HepG2 (cell line): Measurements from ENCODE around the gene TEX29. TPM values are rescaled to one million over a fixed set of nuclear protein-coding genes. Genes with fewer than 3 reads are reported as not detected.

Experiments used
- ATAC-seq: fragments of 200-7000 bp; cut with Tn5 transposase; 3 replicates; pipeline ENCODE4 v1.9.1; 2020; ENCODE audit warnings: mild to moderate bottlenecking, moderate library complexity
- BruUV-seq: library from RNA; stranded (reverse); fragments of 400-500 nt; replicated peaks from 2 replicates; lab custom pipeline; 2021; lab: Mats Ljungman, UMichigan
- CTCF ChIA-PET: fragments of 300-600 bp; formaldehyde crosslinking; extraction: SDS; loops from one replicate; lab custom pipeline; 2021; ENCODE audit warnings: low total read pairs, inconsistent platforms, low intra/inter-chr PET ratio; lab: Yijun Ruan, JAX
- POLR2A ChIA-PET: fragments of 350-600 bp; sonication (Branson Sonifier 250); formaldehyde crosslinking; loops from one replicate; lab custom pipeline; 2020; ENCODE audit warnings: antibody characterized with exemption, inconsistent platforms; lab: Yijun Ruan, JAX
- DNase-seq: peaks from one replicate; pipeline ENCODE4 v3.0.0-alpha.2; 2015; ENCODE audit warnings: low spot score
- FAIRE-seq: peaks from 3 replicates; lab custom pipeline; 2011; peaks lifted over from hg19 to GRCh38; lab: Jason Lieb, UNC
- H2AFZ ChIP-seq: one replicate; pipeline ENCODE4 v1.6.1; 2011; ENCODE audit warnings: low read length, inconsistent platforms
- H3K27ac ChIP-seq: fragments of 300-600 bp; 3 replicates; pipeline ENCODE4 v1.8.0; 2011; ENCODE audit warnings: mixed run types, mild to moderate bottlenecking, mixed read lengths, low read length, inconsistent platforms; ENCODE audit not compliant: insufficient read depth; ENCODE audit errors: extremely low read length
- H3K27me3 ChIP-seq, 2 experiments: fragments of 200-600 bp in 1 of 2; 2 replicates in 1 of 2; 3 replicates in 1 of 2; pipeline versions ENCODE4 v1.6.0 to v1.8.0; 2011; ENCODE audit warnings: low read length in 2 of 2, mild to moderate bottlenecking in 2 of 2, moderate library complexity in 2 of 2, inconsistent platforms in 1 of 2; ENCODE audit not compliant: insufficient read depth in 2 of 2, control insufficient read depth in 1 of 2
- H3K36me3 ChIP-seq, 2 experiments: fragments of 200-600 bp in 1 of 2; replicated peaks in 1 of 2; 2 replicates in 1 of 2; 3 replicates in 1 of 2; pipeline versions ENCODE4 v1.5.1 to v1.8.0; 2011; ENCODE audit warnings: low read length in 2 of 2, inconsistent platforms in 1 of 2; ENCODE audit not compliant: insufficient read depth in 2 of 2, control insufficient read depth in 1 of 2
- H3K4me1 ChIP-seq: 2 replicates; pipeline ENCODE4 v1.5.1; 2012; ENCODE audit warnings: low read length, inconsistent platforms; ENCODE audit not compliant: insufficient read depth
- H3K4me2 ChIP-seq: 2 replicates; pipeline ENCODE4 v1.6.0; 2011; ENCODE audit warnings: low read depth, low read length, inconsistent platforms
- H3K4me3 ChIP-seq, 3 experiments: fragments of 200-600 bp in 1 of 3; sonication (generic), shearing (Covaris generic) in 1 of 3; replicated peaks in 1 of 3; 2 replicates each; pipeline ENCODE4 v1.5.1; 2011 to 2016; ENCODE audit warnings: low read length in 3 of 3, inconsistent platforms in 2 of 3, low read depth in 2 of 3, mild to moderate bottlenecking in 2 of 3, control low read depth in 1 of 3, mixed read lengths in 1 of 3; ENCODE audit not compliant: insufficient read depth in 1 of 3
- H3K79me2 ChIP-seq: one replicate; pipeline ENCODE4 v1.6.1; 2011; ENCODE audit warnings: low read length, inconsistent platforms; ENCODE audit not compliant: insufficient read depth
- H3K9ac ChIP-seq: 2 replicates; pipeline ENCODE4 v1.6.0; 2011; ENCODE audit warnings: mild to moderate bottlenecking, low read depth, low read length, inconsistent platforms; ENCODE audit not compliant: insufficient read depth
- H3K9me3 ChIP-seq: 2 replicates; pipeline ENCODE4 v1.5.1; 2012; ENCODE audit warnings: mild to moderate bottlenecking, low read length
- H4K20me1 ChIP-seq: 2 replicates; pipeline ENCODE4 v1.6.0; 2011; ENCODE audit warnings: inconsistent platforms, mild to moderate bottlenecking, low read length, moderate library complexity; ENCODE audit not compliant: insufficient read depth
- ATF7-NPFF ChIP-seq: sonication (generic); formaldehyde crosslinking; IDR thresholded peaks from 2 replicates; pipeline ENCODE4 v1.8.1; 2023; ENCODE audit warnings: mild to moderate bottlenecking, low read depth, missing genetic modification reagents, moderate library complexity
- GPBP1L1 ChIP-seq: sonication (generic); formaldehyde crosslinking; IDR thresholded peaks from 2 replicates; pipeline ENCODE4 v1.5.0; 2020; ENCODE audit warnings: mild to moderate bottlenecking, missing genetic modification reagents
- MIER2 ChIP-seq: IDR thresholded peaks from 2 replicates; pipeline ENCODE4 v1.6.1; 2016; ENCODE audit warnings: missing biosample characterization, missing genetic modification reagents
- NFRKB ChIP-seq: fragments of 450-650 bp; IDR thresholded peaks from 2 replicates; pipeline ENCODE4 v1.6.1; 2017
- NFYC ChIP-seq: IDR thresholded peaks from 2 replicates; pipeline ENCODE4 v1.6.1; 2016; ENCODE audit warnings: missing genetic modification reagents, missing compliant biosample characterization
- ZBTB1 ChIP-seq: sonication (generic); formaldehyde crosslinking; IDR thresholded peaks from 2 replicates; pipeline ENCODE4 v1.4.0; 2020; ENCODE audit warnings: missing genetic modification reagents, borderline replicate concordance
- ZBTB49 ChIP-seq: sonication (generic); formaldehyde crosslinking; IDR thresholded peaks from 2 replicates; pipeline ENCODE4 v1.4.0; 2020; ENCODE audit warnings: missing genetic modification reagents, borderline replicate concordance
- ZNF850 ChIP-seq: sonication (generic); formaldehyde crosslinking; conservative IDR thresholded peaks from 2 replicates; pipeline ENCODE4 v1.9.0; 2021; ENCODE audit warnings: mild to moderate bottlenecking, missing genetic modification reagents
- ZNF891 ChIP-seq: sonication (generic); formaldehyde crosslinking; IDR thresholded peaks from 2 replicates; pipeline ENCODE4 v1.5.0; 2020; ENCODE audit warnings: mild to moderate bottlenecking, missing genetic modification reagents
- WGBS: methylation state at CpG from one replicate; pipeline ENCODE4 v1.1.6; 2017; ENCODE audit warnings: low lambda C conversion rate; 5-methylcytosine and 5-hydroxymethylcytosine counted together
- in situ Hi-C: cut with HindIII; loops from 2 replicates; pipeline ENCODE4 v1.10.0; 2017; ENCODE audit warnings: low pct_unique_long_range_greater_than_20kb; ENCODE audit not compliant: extremely low pct_ligation_motif_present
- intact Hi-C: fragments of 100-400 bp; cut with micrococcal nuclease; formaldehyde crosslinking; loops from one replicate; pipeline ENCODE4 v1.10.0; 2022; ENCODE audit not compliant: unreplicated experiment
- polyA plus RNA-seq, 8 experiments: library from polyadenylated mRNA; depleted of rRNA in 3 of 8; stranded (reverse) in 7 of 8; unstranded in 1 of 8; fragments of >200 nt; fragmentation: Illumina TruSeq in 4 of 8; extraction: Trizol in 4 of 8; gene quantifications; 2 replicates each; pipeline versions ENCODE4 v1.2.1 to v1.2.3, GENCODE V29; 2011 to 2016; ENCODE audit warnings: low read depth in 4 of 8, missing spikeins in 1 of 8, mixed read lengths in 1 of 8; ENCODE audit not compliant: insufficient read depth in 1 of 8
- total RNA-seq, 5 experiments: library from RNA; depleted of rRNA; stranded (reverse); fragments of >200 nt; fragmentation: Illumina TruSeq; extraction: Trizol; gene quantifications; 2 replicates each; pipeline ENCODE4 v1.2.3, GENCODE V29; 2016; ENCODE audit warnings: low read depth in 1 of 5

The TEX29 gene
- total and polyA plus RNA-seq, 2 of the 13 experiments (the other 11 are each of a cell fraction or from before 2014, with no cell fraction given) = 0.12 to 0.22 TPM

GRCh38 chr13:111323549-111323948 is 3.1 kb downstream of the TEX29 start:
- TF ChIP-seq GPBP1L1 (CRISPR knock-in tag) (no peak), ZNF850 (CRISPR knock-in tag) (no peak), MIER2 (CRISPR knock-in tag) (no peak), ZNF891 (CRISPR knock-in tag) (no peak), NFYC (CRISPR knock-in tag) (no peak), ZBTB1 (CRISPR knock-in tag) (no peak)
- ATAC-seq = no peak
- H2AFZ ChIP-seq = no peak overlapping the region
- H3K4me2 ChIP-seq = no peak overlapping the region
- BruUV-seq = no TSS peak
- no peaks in the 10 kb centered on the region for H3K36me3 ChIP-seq
- H3K4me1 ChIP-seq = no peaks in the 10 kb centered on the region
- H3K9me3 ChIP-seq = no peaks in the 10 kb centered on the region
- ChIA-PET CTCF (no interaction called here), POLR2A (no interaction called here)
- no peak overlapping the region for H3K9ac ChIP-seq
- H3K27me3 ChIP-seq = peaks cover 5 to 19% of the 10 kb centered on the region in 2 experiments; a peak in 3 of 5 replicates
- FAIRE-seq = no peak
- H3K79me2 ChIP-seq = no peaks in the 10 kb centered on the region
- in situ Hi-C loops (no loop called here), intact Hi-C loops (no loop called here)
- no peak overlapping the region for H3K4me3 ChIP-seq
- 40% methylated on average over 6 of the region's 14 CpGs for WGBS
- H4K20me1 ChIP-seq = no peaks in the 10 kb centered on the region
- no peak overlapping the region for H3K27ac ChIP-seq
- no peak for DNase-seq

- WGBS = 43% methylated on average over 5 of the region's 17 CpGs
- Histone ChIP-seq H3K4me2 (no peak overlapping the region), H3K9ac (no peak overlapping the region), H3K27ac (no peak overlapping the region), H3K79me2 (no peaks in the 10 kb centered on the region), H2AFZ (no peak overlapping the region), H3K9me3 (no peaks in the 10 kb centered on the region), H3K27me3 (peaks cover 5 to 21% of the 10 kb centered on the region in 2 experiments; a peak in 4 of 5 replicates), H3K4me1 (no peaks in the 10 kb centered on the region), H4K20me1 (no peaks in the 10 kb centered on the region), H3K4me3 (no peak overlapping the region), H3K36me3 (no peaks in the 10 kb centered on the region)
- in situ Hi-C loops = no loop called here
- BruUV-seq = no TSS peak
- ATAC-seq = no peak
- ChIA-PET POLR2A (no interaction called here), CTCF (no interaction called here)
- no peak for FAIRE-seq
- no peak for TF ChIP-seq NFRKB
- no peak for TF ChIP-seq ZBTB49 (CRISPR knock-in tag)
- no peak for TF ChIP-seq ATF7-NPFF
- no peak for DNase-seq
- intact Hi-C loops = no loop called here
Measured at GRCh38 chr13:111323950-111324651, 3.7 kb downstream of the TEX29 start.
